IMR-90 (cell line): ENCODE measurements around the gene VPS54. TPM values are rescaled to one million over a fixed set of nuclear protein-coding genes. Genes with fewer than 3 reads are reported as not detected.
A peak's percentile ranks its signal among the peaks of the same experiment; 100 is the strongest.

Experiments used
- ATAC-seq: fragments of 200-7000 bp; cut with Tn5 transposase; 2 replicates; pipeline ENCODE4 v1.9.1; 2020; ENCODE audit warnings: low read depth, mild to moderate bottlenecking, moderate library complexity
- BruUV-seq: library from RNA; stranded (reverse); fragments of 400-500 nt; replicated peaks from 2 replicates; lab custom pipeline; 2021; lab: Mats Ljungman, UMichigan
- CTCF ChIA-PET: fragments of 300-600 bp; formaldehyde crosslinking; extraction: SDS; loops from one replicate; lab custom pipeline; 2021; ENCODE audit warnings: antibody characterized with exemption; lab: Yijun Ruan, JAX
- POLR2A ChIA-PET: fragments of 300-600 bp; sonication (Branson Sonifier 250); formaldehyde crosslinking; loops from one replicate; lab custom pipeline; 2022; ENCODE audit warnings: antibody characterized with exemption; ENCODE audit not compliant: unreplicated experiment; lab: Charles Lee
- DNase-seq: peaks from one replicate; pipeline ENCODE4 v3.0.0; 2013
- H2AFZ ChIP-seq: replicated peaks from 2 replicates; pipeline ENCODE3; 2013; ENCODE audit warnings: low read length, mild to moderate bottlenecking; ENCODE audit not compliant: poor library complexity
- H2AK5ac ChIP-seq: 2 replicates; pipeline ENCODE4 v1.6.1; 2013; ENCODE audit warnings: low read depth, low read length, inconsistent platforms
- H2AK9ac ChIP-seq: replicated peaks from 2 replicates; pipeline ENCODE3; 2013; ENCODE audit warnings: mild to moderate bottlenecking, low read depth, low read length, moderate library complexity; ENCODE audit not compliant: poor library complexity
- H2BK120ac ChIP-seq: 2 replicates; pipeline ENCODE4 v1.6.1; 2013; ENCODE audit warnings: low read depth, low read length, inconsistent platforms
- H2BK15ac ChIP-seq: 3 replicates; pipeline ENCODE4 v1.6.1; 2013; ENCODE audit warnings: low read depth, low read length, inconsistent platforms
- H2BK20ac ChIP-seq: 2 replicates; pipeline ENCODE4 v1.6.1; 2013; ENCODE audit warnings: low read depth, mild to moderate bottlenecking, inconsistent platforms, low read length, moderate library complexity
- H2BK5ac ChIP-seq: 2 replicates; pipeline ENCODE4 v1.6.1; 2013; ENCODE audit warnings: mild to moderate bottlenecking, low read depth, low read length, inconsistent platforms; ENCODE audit not compliant: poor library complexity, severe bottlenecking
- H3K14ac ChIP-seq: replicated peaks from 2 replicates; pipeline ENCODE4 v1.6.1; 2013; ENCODE audit warnings: low read depth, low read length, inconsistent platforms
- H3K18ac ChIP-seq: 2 replicates; pipeline ENCODE4 v1.6.1; 2013; ENCODE audit warnings: low read depth, low read length, control low read depth
- H3K23ac ChIP-seq: 2 replicates; pipeline ENCODE4 v1.6.1; 2013; ENCODE audit warnings: low read depth, low read length, inconsistent platforms
- H3K27ac ChIP-seq: 2 replicates; pipeline ENCODE4 v1.5.1; 2013; ENCODE audit warnings: mild to moderate bottlenecking, control low read depth, low read length; ENCODE audit not compliant: insufficient read depth
- H3K27me3 ChIP-seq: 2 replicates; pipeline ENCODE4 v1.6.1; 2013; ENCODE audit warnings: low read length; ENCODE audit not compliant: control insufficient read depth, insufficient read depth
- H3K36me3 ChIP-seq: 2 replicates; pipeline ENCODE4 v1.6.1; 2013; ENCODE audit warnings: low read length, mixed read lengths; ENCODE audit not compliant: control insufficient read depth, insufficient read depth
- H3K4ac ChIP-seq: 2 replicates; pipeline ENCODE4 v1.6.1; 2013; ENCODE audit warnings: low read depth, low read length, inconsistent platforms
- H3K4me1 ChIP-seq: 2 replicates; pipeline ENCODE4 v1.6.1; 2013; ENCODE audit warnings: low read length, mixed read lengths; ENCODE audit not compliant: control insufficient read depth, insufficient read depth
- H3K4me2 ChIP-seq: 2 replicates; pipeline ENCODE4 v1.6.1; 2013; ENCODE audit warnings: low read depth, mild to moderate bottlenecking, control low read depth, low read length, moderate library complexity
- H3K4me3 ChIP-seq: 2 replicates; pipeline ENCODE4 v1.5.1; 2013; ENCODE audit warnings: low read depth, mild to moderate bottlenecking, control low read depth, low read length, moderate library complexity; ENCODE audit not compliant: insufficient read depth
- H3K56ac ChIP-seq: 2 replicates; pipeline ENCODE4 v1.6.1; 2013; ENCODE audit warnings: low read length, inconsistent platforms; ENCODE audit not compliant: insufficient read depth; ENCODE audit errors: extremely low read depth
- H3K79me1 ChIP-seq, 2 experiments: 2 replicates each; pipeline ENCODE4 v1.6.1; 2013; ENCODE audit warnings: low read length in 2 of 2, inconsistent platforms in 1 of 2, low read depth in 1 of 2
- H3K9ac ChIP-seq: 2 replicates; pipeline ENCODE4 v1.6.1; 2013; ENCODE audit warnings: low read depth, low read length, control low read depth
- H3K9me1 ChIP-seq: 2 replicates; pipeline ENCODE4 v1.6.1; 2013; ENCODE audit warnings: low read length, inconsistent platforms; ENCODE audit not compliant: insufficient read depth
- H3K9me3 ChIP-seq: 2 replicates; pipeline ENCODE4 v1.6.1; 2013; ENCODE audit warnings: low read length; ENCODE audit not compliant: control insufficient read depth, insufficient read depth
- H4K20me1 ChIP-seq: 2 replicates; pipeline ENCODE4 v1.6.1; 2013; ENCODE audit warnings: low read length, inconsistent platforms; ENCODE audit not compliant: insufficient read depth
- H4K5ac ChIP-seq: 2 replicates; pipeline ENCODE4 v1.6.1; 2013; ENCODE audit warnings: mild to moderate bottlenecking, low read depth, low read length, control low read depth
- H4K8ac ChIP-seq, 2 experiments: 2 replicates each; pipeline ENCODE4 v1.6.1; 2013; ENCODE audit warnings: low read depth in 2 of 2, low read length in 2 of 2, control low read depth in 1 of 2, inconsistent platforms in 1 of 2
- H4K91ac ChIP-seq: 2 replicates; pipeline ENCODE4 v1.6.1; 2013; ENCODE audit warnings: low read depth, low read length, inconsistent platforms; ENCODE audit not compliant: insufficient read depth
- CEBPB ChIP-seq: IDR thresholded peaks from 2 replicates; pipeline ENCODE4 v1.6.1; 2012; ENCODE audit warnings: low read depth, low read length, improper control_type of control experiment
- CHD1 ChIP-seq: IDR thresholded peaks from 2 replicates; pipeline ENCODE4 v1.6.1; 2012; ENCODE audit warnings: low read depth, low read length, improper control_type of control experiment
- POLR2A ChIP-seq: IDR thresholded peaks from 2 replicates; pipeline ENCODE4 v1.6.1; 2012; ENCODE audit warnings: mild to moderate bottlenecking, low read depth, low read length
- WGBS, 2 experiments: methylation state at CpG; one replicate each; pipeline versions ENCODE4 v1.1.5 to v1.1.7; 2013; ENCODE audit warnings: missing lambda C conversion rate in 2 of 2; ENCODE audit not compliant: insufficient read length in 1 of 2; ENCODE audit errors: extremely low coverage in 2 of 2; 5-methylcytosine and 5-hydroxymethylcytosine counted together
- dilution Hi-C: fragments of 300-500 bp; cut with HindIII; formaldehyde crosslinking; loops from one replicate; pipeline ENCODE4 v1.14.3; 2018; ENCODE audit warnings: low sequenced_read_pairs; ENCODE audit not compliant: unreplicated experiment
- in situ Hi-C: fragments of 300-500 bp; cut with MboI; formaldehyde crosslinking; loops from 3 replicates; pipeline ENCODE4 v1.14.3; 2019; ENCODE audit warnings: low sequenced_read_pairs, inconsistent platforms, mixed read lengths
- intact Hi-C: fragments of 100-400 bp; cut with micrococcal nuclease; formaldehyde crosslinking; loops from 2 replicates; pipeline ENCODE4 v1.10.0; 2022
- polyA plus RNA-seq, 3 experiments: library from polyadenylated mRNA; depleted of rRNA; stranded (reverse); fragments of >200 nt; gene quantifications; 2 replicates each; pipeline ENCODE4 v1.2.3, GENCODE V29; 2012; ENCODE audit warnings: low replicate concordance in 1 of 3
- total RNA-seq: library from RNA; depleted of rRNA; stranded (reverse); fragments of >200 nt; gene quantifications from 2 replicates; pipeline ENCODE4 v1.2.3, GENCODE V29; 2012

VPS54 gene
- total and polyA plus RNA-seq, 2 of the 4 experiments (the other 2 are of a cell fraction) = 7.1 to 18.1 TPM

GRCh38 chr2:64015391-64015790 lies 3.8 kb downstream of the VPS54 start:
- CTCF ChIA-PET = no interaction called here
- POLR2A ChIA-PET = no interaction called here
- H3K4me3 ChIP-seq = no peak overlapping the region
- H3K36me3 ChIP-seq = no peaks in the 10 kb centered on the region
- no peak for TF ChIP-seq CEBPB
- TF ChIP-seq CHD1 = no peak
- no peak for TF ChIP-seq POLR2A
- no peak overlapping the region for H4K91ac ChIP-seq
- in situ Hi-C loops (no loop called here), intact Hi-C loops (loop anchor here (5.0 kb wide), 1 partner anchor 318 kb away; no protein-coding TSS in a partner anchor), dilution Hi-C loops (no loop called here)
- H3K9me1 ChIP-seq = no peaks in the 10 kb centered on the region; the same call in 1 of the 2 replicates
- H2BK20ac ChIP-seq = no peak overlapping the region
- H2AK9ac ChIP-seq = no peak overlapping the region
- peaks cover 30% of the 10 kb centered on the region for H4K20me1 ChIP-seq
- peaks cover 10 to 38% of the 10 kb centered on the region in 2 experiments; a peak in 3 of 4 replicates for H3K79me1 ChIP-seq
- no TSS peak for BruUV-seq
- no peak overlapping the region; a peak in 1 of 4 replicates for H4K8ac ChIP-seq
- ATAC-seq = no peak
- no peak overlapping the region for H2AK5ac ChIP-seq
- H2BK5ac ChIP-seq = no peak overlapping the region
- no peak overlapping the region for H3K14ac ChIP-seq
- DNase-seq = no peak
- WGBS, 2 experiments = no CpG with 5 or more reads among the region's 5 CpGs
- H3K9ac ChIP-seq = no peak overlapping the region
- H3K4ac ChIP-seq = no peak overlapping the region
- no peak overlapping the region for H3K18ac ChIP-seq
- H3K27me3 ChIP-seq = no peaks in the 10 kb centered on the region
- no peak overlapping the region for H2BK15ac ChIP-seq
- H3K9me3 ChIP-seq = no peaks in the 10 kb centered on the region
- H4K5ac ChIP-seq = no peak overlapping the region
- H3K27ac ChIP-seq = no peak overlapping the region
- peak overlapping the region; percentile 72; the same call in 1 of the 2 replicates for H3K23ac ChIP-seq
- H3K56ac ChIP-seq = no peak overlapping the region
- H2AFZ ChIP-seq = no peak overlapping the region
- peaks cover 7% of the 10 kb centered on the region for H3K4me1 ChIP-seq
- H3K4me2 ChIP-seq = no peak overlapping the region
- H2BK120ac ChIP-seq = no peak overlapping the region
